ENCODE data around the gene TGFBI. TPM values are rescaled to one million over a fixed set of nuclear protein-coding genes. Genes with fewer than 3 reads are reported as not detected.
A peak's percentile ranks its signal among the peaks of the same experiment; 100 is the strongest.

TGFBI gene
- total RNA-seq, 1 donor from 2014 or later: 174 TPM

GRCh38 chr5:135991429-135991828 is 37.4 kb upstream of the TGFBI start:
- peaks cover 0 to 3% of the 10 kb centered on the region in 2 donors for H3K9me3 ChIP-seq
- no peak for DNase-seq (ENCODE audit: low spot score in 2 of 2)
- no peaks in the 10 kb centered on the region for H3K36me3 ChIP-seq
- H3K27me3 ChIP-seq: no peaks in the 10 kb centered on the region
- no peak overlapping the region for H3K4me3 ChIP-seq
- intact Hi-C loops (cut with DNase I): no loop called here
- no peak overlapping the region for H3K27ac ChIP-seq
- TF ChIP-seq CTCF (IDR thresholded peaks at IDR 0.05): no peak
- peaks cover 0 to 13% of the 10 kb centered on the region in 2 donors for H3K4me1 ChIP-seq

- intact Hi-C loops (cut with DNase I): no loop called here
- peak overlapping the region in 1 of 2 donors; percentile 34 for H3K27ac ChIP-seq
Measured at GRCh38 chr5:135993335-135993879, 35.4 kb upstream of the TGFBI start.

GRCh38 chr5:135993880-135994636 is 34.7 kb upstream of the TGFBI start:
- no peak for DNase-seq (ENCODE audit: low spot score in 2 of 2)
- peaks cover 0 to 10% of the 10 kb centered on the region in 2 donors for H3K4me1 ChIP-seq
- no peak overlapping the region for H3K4me3 ChIP-seq
- no peaks in the 10 kb centered on the region for H3K36me3 ChIP-seq
- H3K27ac ChIP-seq: peak overlapping the region in 1 of 2 donors; percentile 34
- no peaks in the 10 kb centered on the region for H3K27me3 ChIP-seq
- no peak for TF ChIP-seq CTCF (IDR thresholded peaks at IDR 0.05)
- H3K9me3 ChIP-seq: peaks cover 0 to 3% of the 10 kb centered on the region in 2 donors
- intact Hi-C loops (cut with DNase I): no loop called here

More at GRCh38 chr5:135993335-135993879, 35.4 kb upstream of the TGFBI start:
- no peaks in the 10 kb centered on the region for H3K36me3 ChIP-seq
- peaks cover 0 to 10% of the 10 kb centered on the region in 2 donors for H3K4me1 ChIP-seq
- no peak overlapping the region for H3K4me3 ChIP-seq
- H3K9me3 ChIP-seq: peaks cover 0 to 3% of the 10 kb centered on the region in 2 donors
- H3K27me3 ChIP-seq: no peaks in the 10 kb centered on the region
- no peak for TF ChIP-seq CTCF (IDR thresholded peaks at IDR 0.05)
- no peak for DNase-seq (ENCODE audit: low spot score in 2 of 2)

GRCh38 chr5:135995976-135996375 is 32.8 kb upstream of the TGFBI start:
- TF ChIP-seq CTCF (IDR thresholded peaks at IDR 0.05): no peak

GRCh38 chr5:135996611-135997010 is 32.2 kb upstream of the TGFBI start:
- DNase-seq (ENCODE audit: low spot score in 2 of 2): no peak
- no peaks in the 10 kb centered on the region for H3K36me3 ChIP-seq
- no peak overlapping the region for H3K4me3 ChIP-seq
- H3K27me3 ChIP-seq: no peaks in the 10 kb centered on the region
- H3K9me3 ChIP-seq: no peaks in the 10 kb centered on the region
- TF ChIP-seq CTCF (IDR thresholded peaks at IDR 0.05): no peak
- peak overlapping the region in 1 of 2 donors; percentile 46 for H3K27ac ChIP-seq
- intact Hi-C loops (cut with DNase I): no loop called here
- H3K4me1 ChIP-seq: peaks cover 0 to 10% of the 10 kb centered on the region in 2 donors

More at GRCh38 chr5:135995976-135996375, 32.8 kb upstream of the TGFBI start:
- H3K9me3 ChIP-seq: no peaks in the 10 kb centered on the region
- H3K4me3 ChIP-seq: no peak overlapping the region
- intact Hi-C loops (cut with DNase I): no loop called here
- H3K36me3 ChIP-seq: no peaks in the 10 kb centered on the region
- peak overlapping the region in 1 of 2 donors; percentile 46 for H3K27ac ChIP-seq
- H3K4me1 ChIP-seq: peaks cover 0 to 10% of the 10 kb centered on the region in 2 donors
- no peak for DNase-seq (ENCODE audit: low spot score in 2 of 2)
- H3K27me3 ChIP-seq: no peaks in the 10 kb centered on the region

Data from ascending aorta (tissue), 2 donors.